Measurements from ENCODE around the gene EPB41. TPM values are rescaled to one million over a fixed set of nuclear protein-coding genes. Genes with fewer than 3 reads are reported as not detected.

Gene EPB41
- total and polyA plus RNA-seq, 2 of the 4 experiments (the other 2 are of a cell fraction): 4.6 to 10.0 TPM

- no TSS peak for BruUV-seq (replicated peaks)
- H4K5ac ChIP-seq (ENCODE audit: low read depth, low read length): no peak overlapping the region
- no peak overlapping the region for H3K9ac ChIP-seq (ENCODE audit: low read depth, low read length)
- no peak overlapping the region for H2BK20ac ChIP-seq (ENCODE audit: low read depth, low read length)
- no peak overlapping the region for H2BK5ac ChIP-seq (ENCODE audit: low read depth, low read length, poor library complexity, severe bottlenecking)
- no peak overlapping the region for H2BK120ac ChIP-seq (ENCODE audit: low read depth, low read length)
- TF ChIP-seq RAD21 (IDR thresholded peaks at IDR 0.05; ENCODE audit: low read length) (no peak), RCOR1 (IDR thresholded peaks at IDR 0.05; ENCODE audit: insufficient replicate concordance, low read length) (no peak), MAFK (IDR thresholded peaks at IDR 0.05; ENCODE audit: low read depth, low read length) (no peak), CEBPB (IDR thresholded peaks at IDR 0.05; ENCODE audit: low read depth, low read length) (no peak), FOS (IDR thresholded peaks at IDR 0.05; ENCODE audit: low read depth, low read length) (no peak)
- H3K36me3 ChIP-seq (ENCODE audit: control insufficient read depth, insufficient read depth, low read length): no peaks in the 10 kb centered on the region
- peaks cover 3% of the 10 kb centered on the region; the same call in 1 of the 2 replicates for H3K27me3 ChIP-seq (ENCODE audit: control insufficient read depth, insufficient read depth, low read length)
- no peak for ATAC-seq (ENCODE audit: low read depth)
- H4K91ac ChIP-seq (ENCODE audit: insufficient read depth, low read depth, low read length): no peak overlapping the region
- no peak overlapping the region for H2BK15ac ChIP-seq (ENCODE audit: low read depth, low read length)
- no peak overlapping the region for H3K4me3 ChIP-seq (ENCODE audit: insufficient read depth, low read depth, low read length)
- H3K27ac ChIP-seq (ENCODE audit: insufficient read depth, low read length): no peak overlapping the region
- no peak overlapping the region for H2AK5ac ChIP-seq (ENCODE audit: low read depth, low read length)
- no peak overlapping the region for H3K14ac ChIP-seq (replicated peaks; ENCODE audit: low read depth, low read length)
- H3K9me1 ChIP-seq (ENCODE audit: insufficient read depth, low read length): 0 out of 2 replicates have a peak, but pooled peaks cover 3% of the 10 kb centered on the region
- H3K4me1 ChIP-seq (ENCODE audit: control insufficient read depth, insufficient read depth, low read length): peaks cover 5% of the 10 kb centered on the region; the same call in 1 of the 2 replicates
- H3K23ac ChIP-seq (ENCODE audit: low read depth, low read length): no peak overlapping the region
- no peaks in the 10 kb centered on the region for H3K9me3 ChIP-seq (ENCODE audit: control insufficient read depth, insufficient read depth, low read length)
- no peak overlapping the region for H3K18ac ChIP-seq (ENCODE audit: low read depth, low read length)
- H4K8ac ChIP-seq (ENCODE audit: low read depth in 2 of 2, low read length in 2 of 2): no peak overlapping the region
- H4K20me1 ChIP-seq (ENCODE audit: insufficient read depth, low read length): no peaks in the 10 kb centered on the region
- DNase-seq: no peak
- dilution Hi-C loops (cut with HindIII; ENCODE audit: low sequenced_read_pairs, unreplicated experiment) (no loop called here), in situ Hi-C loops (cut with MboI; ENCODE audit: low sequenced_read_pairs) (no loop called here), intact Hi-C loops (cut with micrococcal nuclease) (no loop called here)
- H2AFZ ChIP-seq (replicated peaks; ENCODE audit: low read length, poor library complexity): no peak overlapping the region
- WGBS, 2 experiments (ENCODE audit: extremely low coverage in 2 of 2, insufficient read length in 1 of 2): 17% methylated on average over 1 of the region's 7 CpGs; no CpG with 5 or more reads in 1 of the 2 experiments
- no peak overlapping the region for H2AK9ac ChIP-seq (replicated peaks; ENCODE audit: low read depth, low read length, poor library complexity)
- H3K79me1 ChIP-seq (ENCODE audit: low read depth in 1 of 2, low read length in 2 of 2): no peaks in the 10 kb centered on the region
- ChIA-PET CTCF (interaction anchor here (0.6 kb wide), 1 partner anchor 22 kb away, joined by 3 read pairs; no protein-coding TSS in a partner anchor), POLR2A (ENCODE audit: unreplicated experiment) (no interaction called here)
- H3K4ac ChIP-seq (ENCODE audit: low read depth, low read length): no peak overlapping the region
- H3K4me2 ChIP-seq (ENCODE audit: low read depth, low read length): no peak overlapping the region
- no peak overlapping the region for H3K56ac ChIP-seq (ENCODE audit: extremely low read depth, insufficient read depth, low read length)
These were observed 3.8 kb upstream of the EPB41 start for GRCh38 chr1:28910379-28911115.

Data from IMR-90 (cell line).